Anterior cingulate cortex (tissue), 58 donors: ENCODE data around the gene CROCC.
A peak's percentile ranks its signal among the peaks of the same experiment; 100 is the strongest.
"Not testable (repeated sequence)": the region's sequence is repeated elsewhere in the genome, so short reads cannot be mapped to it uniquely, and the experiment has no call there.

Experiments used
- DNase-seq, 58 donors: peaks; one replicate each; lab custom pipeline; 2025; lab: John Stamatoyannopoulos, UW

CROCC gene

DNA sequence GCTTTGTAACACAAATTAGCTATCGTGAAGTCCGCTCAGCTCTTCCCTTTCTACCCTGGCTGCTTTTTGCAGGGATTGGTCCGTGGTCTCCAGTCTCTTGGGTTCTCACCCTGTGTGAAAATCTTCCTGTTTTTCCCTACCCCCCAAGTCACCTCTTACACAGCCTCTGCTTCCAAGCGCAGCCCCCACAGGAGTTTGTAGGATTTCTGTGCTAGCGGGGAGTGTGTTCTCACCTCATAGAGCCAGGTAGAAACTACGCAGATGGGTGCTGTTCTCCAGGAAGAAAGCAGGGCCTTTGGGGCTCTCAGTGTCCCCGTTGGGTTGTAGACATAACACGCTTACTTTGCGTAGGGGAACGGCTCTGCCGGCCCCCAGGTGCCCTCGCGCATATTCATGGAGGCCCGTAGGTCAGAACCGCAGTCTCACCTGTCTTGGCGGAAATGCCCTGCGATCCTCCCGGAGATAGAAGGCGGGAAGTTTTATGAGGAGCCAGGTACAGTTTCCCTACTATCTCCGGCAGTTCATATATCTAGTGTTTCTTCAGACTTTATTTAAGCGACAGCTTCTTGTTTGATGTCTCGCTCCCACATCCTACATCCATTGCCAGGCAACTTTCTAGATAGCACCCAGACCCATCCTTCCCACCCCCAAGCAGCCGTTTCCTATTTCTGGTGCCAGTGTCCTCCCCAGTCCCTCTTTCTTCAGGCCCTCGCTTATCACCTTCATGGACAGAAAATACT lies 25.2 kb upstream of the CROCC start:
- peak in 19 of 58 donors; percentile 17 to 71 (median 50) for DNase-seq

DNA sequence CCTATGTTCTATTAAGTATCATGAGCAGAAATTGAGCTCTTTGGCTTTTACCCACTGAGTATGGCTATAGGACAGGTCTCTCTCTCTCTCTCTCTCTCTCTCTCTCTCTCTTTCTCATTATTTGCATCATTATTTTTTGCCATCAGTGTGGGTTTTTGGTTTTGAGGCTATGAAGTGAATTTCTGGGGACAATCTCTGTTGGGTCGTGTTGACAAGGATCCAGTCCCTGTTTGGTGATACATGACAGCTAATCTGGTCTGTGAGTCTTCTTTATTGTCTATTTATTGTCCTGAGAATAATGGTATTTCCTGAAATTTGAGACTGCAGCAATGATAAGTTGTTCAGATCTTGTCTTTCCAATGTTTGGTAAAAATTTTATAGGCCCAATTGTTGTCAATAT lies 24.1 kb upstream of the CROCC start:
- DNase-seq = not testable (repeated sequence)

DNA sequence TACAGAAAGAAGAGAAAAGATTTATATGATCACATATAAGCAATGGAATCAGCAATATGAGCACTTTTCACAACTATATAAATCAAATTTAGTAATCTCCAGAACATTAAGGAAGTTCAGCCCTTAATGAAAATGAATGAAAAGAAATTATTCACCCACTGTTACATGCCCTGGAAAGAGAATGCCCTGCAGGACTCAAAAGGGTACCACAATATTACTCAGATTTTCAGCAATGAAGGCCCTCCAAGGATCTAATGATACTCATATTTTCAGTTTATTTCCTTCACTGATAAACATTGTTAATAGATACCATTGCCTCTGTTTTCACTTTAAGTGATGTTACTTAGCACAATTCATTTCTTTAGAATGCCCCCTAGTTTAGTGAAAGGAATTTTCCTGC lies 23.4 kb upstream of the CROCC start:
- not testable (repeated sequence) for DNase-seq

DNA sequence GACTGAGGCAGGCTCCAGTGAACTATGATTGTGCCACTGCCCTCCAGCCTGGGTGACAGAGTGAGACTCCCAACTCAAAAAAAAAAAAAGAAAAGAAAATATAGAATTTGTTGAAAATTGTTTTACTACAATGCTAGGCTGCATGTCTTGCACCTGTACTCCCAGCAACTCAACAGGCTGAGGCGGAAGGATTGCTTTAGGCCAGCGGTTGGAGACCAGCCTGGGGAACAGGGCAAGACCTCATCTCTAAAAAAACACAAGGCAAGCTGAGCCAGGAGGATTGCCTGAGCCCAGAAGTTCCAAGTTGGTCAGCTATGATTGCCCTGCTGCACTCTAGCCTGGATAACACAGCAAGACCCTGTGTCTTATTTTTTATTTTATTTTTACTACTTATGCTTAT lies 22.7 kb upstream of the CROCC start:
- DNase-seq = not testable (repeated sequence)

DNA sequence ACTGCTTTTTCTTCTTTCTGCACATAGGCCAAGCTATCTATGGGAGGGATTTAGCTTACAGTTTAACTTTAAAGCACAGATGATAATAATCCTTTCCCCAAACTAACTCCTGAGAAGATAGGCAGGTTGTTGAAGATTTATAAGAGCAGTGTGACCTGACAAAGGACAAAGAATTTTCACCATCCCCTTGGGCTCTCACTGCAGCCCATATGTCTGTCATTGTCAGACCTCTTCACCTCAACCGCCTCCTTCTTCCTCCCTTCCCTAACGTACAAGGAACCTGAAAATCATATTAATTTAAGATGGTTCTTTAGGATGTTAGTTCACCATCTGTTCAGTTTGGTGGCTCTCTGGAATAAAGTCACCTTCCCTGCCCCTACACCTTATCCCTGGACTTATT lies 21.0 kb upstream of the CROCC start:
- DNase-seq = no peak

DNA sequence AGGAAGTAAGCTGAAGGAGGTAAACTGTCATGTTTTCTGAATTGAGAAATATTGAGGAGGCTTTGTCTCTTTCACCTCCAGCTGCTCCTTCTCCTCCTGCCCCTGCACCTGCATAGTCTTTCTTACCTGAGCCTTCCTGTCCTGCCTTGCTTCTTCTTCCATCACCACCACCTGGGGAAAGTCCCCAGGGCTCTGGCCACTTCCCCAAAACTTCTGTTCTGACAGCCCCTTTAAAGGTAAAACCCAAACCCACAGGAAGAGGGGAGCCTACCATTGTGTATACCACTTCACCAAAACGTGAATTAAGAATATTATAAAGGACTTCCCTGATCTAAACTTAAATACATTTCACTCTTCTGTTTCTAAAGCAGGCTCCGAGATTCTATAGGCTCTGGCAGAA lies 20.4 kb upstream of the CROCC start:
- not testable (repeated sequence) for DNase-seq

DNA sequence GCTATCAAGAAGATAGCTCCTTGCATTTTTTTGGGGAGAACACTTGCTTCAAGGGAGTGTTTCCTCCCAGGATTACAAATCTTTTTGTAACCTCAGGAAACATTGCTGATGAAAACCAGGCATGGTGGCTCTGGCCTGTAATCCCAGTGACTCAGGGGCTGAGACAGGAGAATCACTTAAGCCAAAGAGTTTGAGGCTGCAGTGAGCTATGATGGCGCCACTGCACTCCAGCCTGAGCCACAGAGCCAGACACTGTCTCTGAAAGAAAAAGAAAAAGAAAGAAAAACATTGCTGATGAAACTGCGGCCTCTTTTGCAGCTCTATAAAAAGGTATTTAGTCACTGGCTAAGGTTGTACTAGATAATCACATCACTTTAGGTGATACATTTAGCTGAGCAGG lies 18.7 kb upstream of the CROCC start:
- DNase-seq = no peak

DNA sequence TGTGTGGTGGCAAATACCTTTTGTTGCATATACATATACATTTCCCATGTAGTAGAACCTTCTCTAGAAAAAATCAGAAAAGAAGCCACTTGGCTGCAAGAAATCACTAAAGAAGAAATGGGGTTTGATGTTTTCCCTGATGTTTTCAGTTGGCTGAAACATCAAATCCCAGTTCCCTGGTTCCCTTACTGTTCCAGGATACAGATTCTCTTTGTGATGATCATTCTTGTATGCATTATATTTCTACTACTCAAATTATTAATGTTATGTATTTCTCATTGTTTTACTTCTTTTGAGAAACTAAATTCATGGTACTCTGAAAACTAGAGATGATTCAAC lies 18.3 kb upstream of the CROCC start:
- DNase-seq = no peak

DNA sequence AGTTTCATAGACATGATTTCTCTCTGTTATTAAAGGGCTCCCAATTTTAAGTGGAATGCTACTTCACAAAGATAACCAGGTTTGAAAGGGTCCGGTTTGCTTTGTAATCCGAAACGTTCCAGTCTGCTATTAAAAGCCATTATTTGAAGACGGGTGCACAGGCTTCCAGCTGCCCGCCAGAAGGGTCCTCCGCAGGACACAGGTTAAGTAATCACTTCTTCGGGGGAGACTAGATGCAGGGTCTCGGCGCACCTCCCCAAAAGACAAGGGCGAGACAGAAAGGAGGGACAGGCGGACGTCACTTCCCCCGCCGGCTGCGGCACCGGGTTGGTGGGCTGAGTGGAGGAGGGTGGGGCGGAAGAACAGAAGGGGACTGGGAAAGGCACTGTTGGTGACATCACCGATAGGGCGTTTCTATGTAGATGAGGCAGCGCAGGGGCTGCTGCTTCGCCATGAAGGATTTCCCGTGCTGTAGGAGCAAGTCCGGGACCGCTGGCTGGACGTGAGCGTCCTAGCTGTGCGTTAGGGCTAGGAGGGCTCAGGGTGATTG lies 17.1 kb upstream of the CROCC start:
- peak; percentile 89 to 100 (median 99) for DNase-seq

DNA sequence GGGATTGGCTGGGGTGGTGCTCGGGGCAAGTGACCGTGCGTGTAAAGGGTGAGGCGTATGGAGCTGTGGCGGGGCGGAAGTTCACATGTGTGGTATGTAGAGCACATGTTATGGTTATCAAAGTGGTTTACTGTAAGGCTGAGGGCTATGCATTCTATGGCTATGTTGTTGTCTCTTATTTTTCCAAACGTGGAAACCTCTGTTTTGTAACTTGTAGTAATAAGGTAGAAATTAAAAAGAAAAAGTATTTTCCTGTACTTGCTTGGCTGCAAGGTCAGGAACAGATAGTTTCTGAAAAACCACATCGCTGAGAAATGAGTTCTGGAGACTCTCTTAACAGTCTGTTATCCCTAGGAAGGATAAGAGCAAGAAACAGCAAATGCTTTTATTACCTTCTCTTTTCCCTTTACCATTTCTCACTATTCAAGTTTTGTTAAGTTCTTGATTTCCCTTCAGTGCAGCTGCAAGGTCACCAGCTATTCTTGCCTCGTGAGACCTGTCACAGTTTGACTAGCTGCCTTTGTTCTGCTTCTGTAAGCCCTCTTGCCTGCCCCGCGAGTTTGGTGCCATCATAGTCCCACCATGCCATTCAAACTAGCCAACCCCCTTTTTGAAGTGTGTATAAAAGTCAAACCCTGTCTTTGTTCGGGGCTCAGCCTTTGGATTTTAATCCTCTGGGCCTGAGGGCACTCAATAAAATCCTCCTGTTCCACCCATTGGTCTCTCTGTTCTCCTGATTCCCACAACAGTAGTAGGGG lies 16.4 kb upstream of the CROCC start:
- peak in 12 of 58 donors; percentile 20 to 78 (median 49) for DNase-seq

DNA sequence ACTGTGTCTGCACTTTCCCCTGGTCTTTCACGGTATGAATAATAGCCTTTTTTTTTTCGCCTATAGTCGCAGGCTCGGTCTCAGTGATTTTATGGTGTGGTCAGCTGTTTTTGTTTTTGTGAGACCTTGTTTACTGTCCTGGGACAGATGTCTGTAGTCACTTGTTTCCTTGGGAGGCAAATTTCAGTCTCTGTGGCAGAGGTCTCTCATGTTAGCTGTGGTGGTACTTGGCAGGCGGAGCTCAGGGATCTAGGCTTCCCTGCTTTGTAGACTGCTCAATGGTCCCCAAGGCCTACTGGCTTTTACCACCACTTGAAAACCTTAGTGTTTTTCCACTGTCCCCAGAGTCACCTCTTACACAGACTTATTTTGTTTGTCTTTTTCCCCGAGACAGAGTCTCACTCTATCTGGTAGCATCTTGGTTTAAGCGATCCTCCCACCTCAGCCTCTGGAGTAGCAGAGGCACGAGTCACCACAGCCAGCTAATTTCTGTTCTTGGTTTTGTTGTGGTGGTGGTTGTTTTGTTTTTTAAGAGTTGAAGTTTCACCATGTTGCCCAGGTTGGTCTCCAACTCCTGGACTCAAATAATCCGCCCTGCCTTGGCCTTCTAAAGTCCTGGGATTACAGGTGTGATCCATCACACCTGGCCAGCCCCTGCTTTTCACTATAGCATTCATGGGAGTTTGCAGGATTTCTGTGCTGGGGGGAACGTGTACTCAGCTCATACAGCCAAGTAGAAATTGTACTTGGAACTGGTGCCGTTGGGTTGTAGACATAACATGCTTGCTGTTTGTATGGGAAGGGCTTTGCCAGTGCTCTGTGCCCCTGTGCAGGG lies 15.6 kb upstream of the CROCC start:
- no peak for DNase-seq

DNA sequence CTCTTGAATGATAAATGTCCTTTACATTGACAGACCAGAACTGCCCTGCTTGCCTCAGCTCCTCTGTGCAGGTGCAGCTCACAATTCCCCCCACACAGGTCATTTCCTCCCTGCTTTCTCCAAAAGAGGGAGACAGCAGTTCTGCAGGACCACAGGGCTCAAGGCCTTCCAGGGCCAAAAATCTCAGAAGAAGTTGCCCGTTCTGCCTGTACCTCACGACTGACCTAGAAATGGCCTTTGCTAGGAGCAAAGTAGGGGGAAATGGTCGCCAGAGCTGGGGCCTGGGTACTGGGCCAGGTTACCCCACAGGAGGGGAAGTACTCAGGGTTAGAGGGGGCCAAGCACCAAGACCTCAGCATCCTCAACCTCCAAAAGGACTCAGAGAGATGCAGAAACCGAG lies 14.9 kb upstream of the CROCC start:
- DNase-seq = no peak

DNA sequence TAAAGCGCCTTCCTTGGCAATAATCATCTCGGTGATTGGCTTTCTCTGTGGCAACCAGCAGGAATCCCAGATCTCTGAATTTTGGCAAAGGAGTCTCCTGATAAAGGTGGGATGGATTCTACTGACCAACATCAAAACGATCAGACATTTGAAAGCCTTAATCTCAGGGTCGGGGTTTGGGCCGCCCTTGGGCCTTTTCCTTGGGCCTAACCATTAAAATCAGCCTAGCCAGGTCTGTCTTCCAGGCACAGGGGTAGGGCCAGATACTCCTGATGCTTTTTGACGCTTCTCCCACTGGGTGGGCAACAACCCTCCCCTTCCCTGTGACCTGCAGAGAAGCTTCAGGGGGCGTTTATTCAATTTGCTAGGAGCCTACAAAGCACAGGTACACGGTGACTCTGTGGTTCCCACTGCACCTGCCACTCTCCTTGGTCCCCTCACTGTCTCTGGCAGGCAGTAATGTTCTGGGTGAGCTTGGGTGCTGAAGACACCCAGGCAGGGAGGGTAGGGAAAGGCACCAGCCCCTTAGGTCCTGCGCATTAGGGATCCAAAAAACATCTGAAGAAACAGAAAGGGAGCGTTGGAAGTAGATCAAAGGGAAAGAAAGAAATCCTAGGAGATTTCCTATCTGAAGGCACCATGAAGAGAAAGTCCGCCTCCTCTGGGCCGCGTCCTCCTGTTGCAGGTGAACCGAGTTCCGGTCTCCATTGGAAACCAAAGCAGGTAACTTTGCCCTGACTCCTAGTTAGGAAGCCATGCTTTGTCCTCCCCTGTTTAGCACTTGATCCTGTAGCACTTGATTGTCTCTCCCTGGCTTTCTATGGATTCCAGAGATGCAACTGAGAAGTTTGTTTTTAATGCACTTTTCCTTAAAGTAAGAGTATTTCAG lies 13.6 kb upstream of the CROCC start:
- no peak for DNase-seq

DNA sequence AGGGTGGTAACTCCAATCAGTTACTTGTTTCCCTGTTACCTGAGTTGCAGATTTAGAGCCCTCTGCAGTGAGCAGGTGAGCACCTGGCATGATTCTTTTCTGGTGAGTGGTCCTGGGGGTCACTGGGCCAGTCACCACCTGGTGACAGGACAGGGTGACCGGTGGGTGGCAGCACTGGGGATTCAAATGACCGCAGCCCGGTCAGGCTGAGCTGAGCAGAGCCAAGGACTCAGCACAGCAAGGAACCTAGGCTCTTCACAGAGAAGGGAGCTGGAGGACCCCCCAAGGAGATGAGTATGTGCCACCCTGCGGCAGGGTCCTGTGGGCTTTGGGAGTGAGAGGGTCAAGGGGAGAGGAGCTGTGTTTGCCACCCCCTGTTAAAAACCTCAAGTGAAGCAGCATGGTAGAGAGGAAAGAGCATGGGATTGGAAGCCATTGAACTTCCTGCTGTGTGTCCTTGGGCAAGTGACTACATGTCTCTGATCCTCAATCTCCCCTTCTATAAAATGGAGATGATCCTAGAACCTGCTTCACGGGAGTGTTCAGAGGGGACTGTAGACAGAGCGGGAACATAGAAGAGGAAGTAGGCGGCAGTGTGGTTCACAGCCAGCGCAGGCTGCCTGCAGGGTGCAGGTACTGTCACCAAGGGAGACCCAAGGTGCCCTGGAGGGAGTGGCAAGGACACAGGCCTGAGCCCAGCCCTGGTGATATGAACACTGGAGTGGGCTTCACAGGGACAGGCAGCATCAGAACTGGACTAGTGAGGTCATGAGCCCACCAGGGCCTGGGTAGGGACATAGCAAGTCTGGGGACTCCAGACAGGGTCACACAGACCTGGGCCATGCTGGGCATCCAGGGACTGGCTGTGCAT lies 9.6 kb upstream of the CROCC start:
- DNase-seq = not testable (repeated sequence)

DNA sequence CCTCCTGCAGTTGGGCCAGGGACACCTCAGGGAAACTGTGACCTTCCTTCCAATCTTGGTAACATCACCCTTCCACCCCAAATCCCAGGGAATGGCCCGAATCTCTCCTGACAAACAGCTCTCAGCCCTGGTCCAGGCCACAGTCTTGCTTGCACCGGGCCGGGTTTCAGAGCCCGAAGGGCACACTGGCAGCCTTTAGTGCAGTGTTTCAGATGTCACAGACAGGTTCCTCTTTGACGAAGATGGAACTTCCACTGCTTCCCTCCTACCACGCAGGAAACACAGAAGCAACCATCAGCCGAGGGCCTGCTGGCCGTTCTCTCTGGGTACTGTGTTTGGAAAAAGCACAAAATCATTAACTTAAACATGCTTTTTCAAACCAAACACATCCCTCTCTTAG lies 9.0 kb upstream of the CROCC start:
- peak in 3 of 58 donors; percentile 40 to 69 (median 56) for DNase-seq

DNA sequence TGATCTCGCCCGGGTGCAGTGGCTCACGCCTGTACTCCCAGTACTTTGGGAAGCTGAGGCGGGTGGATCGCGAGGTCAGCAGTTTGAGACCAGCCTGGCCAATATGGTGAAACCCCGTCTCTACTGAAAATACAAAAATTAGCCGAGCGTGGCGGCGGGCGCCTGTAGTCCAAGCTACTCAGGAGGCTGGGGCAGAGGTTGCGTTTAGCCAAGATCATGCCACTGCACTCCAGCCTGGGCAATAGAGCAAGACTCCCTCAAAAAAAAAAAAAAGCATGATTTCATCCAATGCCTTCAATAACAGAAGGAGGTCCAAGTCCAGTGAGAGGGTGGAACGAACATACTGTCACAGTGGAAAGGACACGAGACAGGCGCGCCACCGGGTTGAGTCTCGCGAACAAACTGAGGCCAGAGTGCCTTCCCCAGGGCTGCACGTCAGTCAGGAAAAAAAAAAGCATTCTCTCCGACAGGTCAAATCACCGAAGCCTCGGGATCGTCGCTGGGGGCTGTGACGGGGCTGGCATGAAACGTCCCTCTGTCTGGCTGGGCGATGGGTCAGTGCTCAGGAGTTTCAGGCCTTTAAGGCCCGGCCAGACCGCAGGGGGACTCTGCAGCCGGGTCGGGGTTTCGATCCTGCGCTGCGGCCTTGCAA lies 8.4 kb upstream of the CROCC start:
- peak in 4 of 58 donors; percentile 43 to 53 (median 50) for DNase-seq

DNA sequence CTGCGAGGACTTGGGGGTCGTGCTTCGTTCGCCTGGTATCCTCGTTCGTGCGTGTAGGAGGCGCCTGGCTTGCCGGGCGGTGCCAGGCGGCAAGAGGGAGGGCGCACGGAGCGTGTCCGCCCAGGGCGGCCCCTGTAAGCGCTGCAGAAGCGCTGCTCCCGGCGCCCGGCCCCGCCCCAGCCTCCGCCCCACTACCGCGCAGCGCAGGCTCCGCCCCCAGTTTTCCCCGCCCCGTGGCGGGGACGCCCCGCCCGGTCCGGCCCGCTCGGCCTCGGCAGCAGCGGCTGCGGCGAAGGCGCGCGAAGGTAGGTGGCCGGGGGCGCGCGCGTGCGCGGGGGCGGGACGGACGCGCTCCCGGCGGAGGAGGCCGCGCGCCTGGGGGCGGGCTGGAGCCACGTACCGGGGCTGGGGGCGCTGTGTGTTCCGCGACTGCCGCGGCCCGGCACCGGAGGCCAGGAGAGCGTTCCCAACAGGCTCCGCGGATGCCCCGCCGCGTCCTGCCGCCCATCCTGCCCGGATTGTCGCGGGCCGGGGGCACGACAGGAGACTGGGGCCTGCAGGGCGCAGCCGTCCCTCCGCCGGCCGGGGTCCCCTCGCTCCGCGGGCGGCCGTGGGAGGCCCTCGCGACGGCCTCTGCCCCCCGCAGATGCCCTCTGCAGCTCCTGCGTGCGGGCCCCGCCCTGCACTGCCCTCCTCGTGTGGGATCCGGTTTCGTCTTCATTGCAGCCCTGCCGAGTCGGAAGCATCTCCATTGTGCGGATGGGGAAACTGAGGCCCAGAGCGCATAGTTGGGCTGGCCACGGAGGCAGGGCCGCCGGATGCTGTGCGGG lies 7.7 kb upstream of the CROCC start:
- DNase-seq = peak; percentile 25 to 100 (median 96)
